NCI-H526 (cell line): Measurements from ENCODE around the gene DNAJC18.

Source experiments
- DNase-seq, 2 experiments: peaks; one replicate each; lab custom pipeline; 2025; lab: John Stamatoyannopoulos, UW

DNAJC18 gene

GRCh38 chr5:139403418-139403786, 35.9 kb downstream of the DNAJC18 start:
- no peak for DNase-seq

- peak in 1 of 2 experiments; percentile 68 for DNase-seq
Measured at GRCh38 chr5:139402561-139403158, 36.7 kb downstream of the DNAJC18 start.

- DNase-seq, result no peak
Measured at GRCh38 chr5:139401546-139401945, 37.8 kb downstream of the DNAJC18 start.

GRCh38 chr5:139399501-139400121, 39.7 kb downstream of the DNAJC18 start:
- DNase-seq, result no peak

- DNase-seq, result no peak
Measured at GRCh38 chr5:139397921-139398320, 41.4 kb downstream of the DNAJC18 start.

GRCh38 chr5:139396691-139397090, 42.6 kb downstream of the DNAJC18 start:
- no peak for DNase-seq

- DNase-seq, result no peak
Measured at GRCh38 chr5:139395844-139396640, 43.3 kb downstream of the DNAJC18 start.

- DNase-seq, result no peak
Measured at GRCh38 chr5:139394654-139395566, 44.4 kb downstream of the DNAJC18 start, which contains the start of gene PROB1. Gene PROB1, minus strand, starts transcription at chr5:139395104. Its CDS starts 23 bp downstream, at chr5:139395081.

- DNase-seq, result peak; percentile 23 to 88
Measured at GRCh38 chr5:139394123-139394653, 45.1 kb downstream of the DNAJC18 start.

GRCh38 chr5:139393497-139394122, 45.7 kb downstream of the DNAJC18 start:
- DNase-seq, result peak in 1 of 2 experiments; percentile 67

GRCh38 chr5:139392678-139393496, 46.4 kb downstream of the DNAJC18 start:
- peak; percentile 69 to 95 for DNase-seq

- no peak for DNase-seq
Measured at GRCh38 chr5:139392324-139392677, 47.0 kb downstream of the DNAJC18 start.

GRCh38 chr5:139391570-139392323, 47.6 kb downstream of the DNAJC18 start:
- peak in 1 of 2 experiments; percentile 57 for DNase-seq

GRCh38 chr5:139390639-139391569, 48.4 kb downstream of the DNAJC18 start:
- DNase-seq, result no peak

- no peak for DNase-seq
Measured at GRCh38 chr5:139389701-139390638, 49.4 kb downstream of the DNAJC18 start, which contains the start of gene MZB1. Gene MZB1, minus strand, starts transcription at chr5:139389913. Its CDS starts 57 bp downstream, at chr5:139389856.

GRCh38 chr5:139388198-139388821, 51.0 kb downstream of the DNAJC18 start:
- peak; percentile 80 to 94 for DNase-seq
